Neural crest cell (in vitro differentiated cells): Measurements from ENCODE around the gene KCNIP1. TPM values are rescaled to one million over a fixed set of nuclear protein-coding genes. Genes with fewer than 3 reads are reported as not detected.

Source experiments
- DNase-seq: peaks from one replicate; pipeline ENCODE4 v3.0.0; 2021; ENCODE audit warnings: low read depth, mixed read lengths, low spot score
- H3K27ac Mint-ChIP-seq: one replicate; pipeline ENCODE4 v1.8.0; 2021; ENCODE audit warnings: mild to moderate bottlenecking, mixed read lengths; ENCODE audit not compliant: unreplicated experiment
- H3K27me3 Mint-ChIP-seq: 2 replicates; pipeline ENCODE4 v1.8.0; 2021; ENCODE audit warnings: low read depth, mild to moderate bottlenecking, mixed read lengths
- H3K36me3 Mint-ChIP-seq: 2 replicates; pipeline ENCODE4 v1.8.0; 2021; ENCODE audit warnings: low read depth, mild to moderate bottlenecking, mixed read lengths
- H3K4me1 Mint-ChIP-seq: 2 replicates; pipeline ENCODE4 v1.8.0; 2021; ENCODE audit warnings: mixed read lengths
- H3K4me3 Mint-ChIP-seq: one replicate; pipeline ENCODE4 v1.8.0; 2021; ENCODE audit warnings: mild to moderate bottlenecking, mixed read lengths
- H3K9me3 Mint-ChIP-seq: 2 replicates; pipeline ENCODE4 v1.8.0; 2021; ENCODE audit warnings: mixed read lengths
- CTCF ChIP-seq: fragments of 200-600 bp; sonication (generic); conservative IDR thresholded peaks from 2 replicates; pipeline ENCODE4 v1.5.0; 2021; ENCODE audit warnings: antibody characterized with exemption, mild to moderate bottlenecking
- total RNA-seq: library from RNA; stranded (reverse); gene quantifications from 2 replicates; pipeline ENCODE4 v1.2.1, GENCODE V29; 2021

Gene KCNIP1
- total RNA-seq, 1 donor from 2014 or later = 0.96 TPM

- Mint-ChIP-seq H3K36me3 (no peaks in the 10 kb centered on the region), H3K27ac (no peak overlapping the region), H3K9me3 (no peaks in the 10 kb centered on the region), H3K4me3 (no peak overlapping the region), H3K4me1 (peaks cover 14% of the 10 kb centered on the region), H3K27me3 (peaks cover 70% of the 10 kb centered on the region)
- no peak for TF ChIP-seq CTCF
- no peak for DNase-seq
Observed at GRCh38 chr5:170693701-170694100, 189.9 kb downstream of the KCNIP1 start.

DNA sequence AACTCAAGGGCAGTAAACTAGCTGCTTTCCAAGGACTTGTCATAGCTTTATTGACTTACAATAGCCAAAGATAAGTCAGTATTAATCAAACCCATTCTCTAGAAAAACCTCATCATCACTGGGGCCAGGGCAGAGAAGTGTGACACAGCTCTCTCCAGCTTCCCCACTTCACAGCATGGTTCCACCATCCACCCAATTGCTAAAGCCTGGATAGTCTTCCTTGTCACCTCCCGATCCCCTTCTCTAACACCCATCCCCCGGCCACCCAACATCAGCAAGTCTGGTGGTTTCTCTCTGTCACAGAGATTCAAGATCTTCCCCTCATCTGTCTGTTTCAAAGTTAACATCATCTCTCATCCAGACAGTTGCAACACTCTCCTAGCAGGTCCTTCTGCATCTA, 191.1 kb downstream of the KCNIP1 start:
- H3K36me3 Mint-ChIP-seq = no peaks in the 10 kb centered on the region
- no peak for TF ChIP-seq CTCF
- no peak overlapping the region for H3K27ac Mint-ChIP-seq
- peaks cover 14% of the 10 kb centered on the region for H3K4me1 Mint-ChIP-seq
- H3K9me3 Mint-ChIP-seq = no peaks in the 10 kb centered on the region
- H3K27me3 Mint-ChIP-seq = peaks cover 60% of the 10 kb centered on the region
- no peak for DNase-seq
- no peak overlapping the region for H3K4me3 Mint-ChIP-seq

DNA sequence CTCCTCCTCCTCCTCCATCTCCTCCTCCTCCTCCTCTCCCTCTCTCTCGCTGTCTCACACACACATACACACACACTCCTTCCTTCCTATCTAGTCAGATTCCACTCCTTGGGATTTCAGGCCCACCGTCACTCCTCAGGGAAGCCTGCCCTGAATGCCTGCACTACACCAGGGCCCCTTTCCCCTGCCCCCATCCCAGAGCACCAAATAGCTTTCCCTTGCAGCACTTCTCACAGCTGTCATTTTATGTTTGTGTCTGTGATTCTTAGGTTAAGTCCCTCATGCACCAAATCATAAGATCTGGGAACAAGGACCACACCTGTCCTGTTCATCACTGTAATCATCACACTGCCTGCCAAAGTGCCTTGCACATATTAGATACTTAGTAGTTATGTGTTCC, 193.2 kb downstream of the KCNIP1 start:
- no peak for TF ChIP-seq CTCF
- no peaks in the 10 kb centered on the region for H3K9me3 Mint-ChIP-seq
- no peak overlapping the region for H3K4me3 Mint-ChIP-seq
- H3K27me3 Mint-ChIP-seq = peaks cover 48% of the 10 kb centered on the region
- DNase-seq = no peak
- H3K27ac Mint-ChIP-seq = no peak overlapping the region
- no peaks in the 10 kb centered on the region for H3K36me3 Mint-ChIP-seq
- peaks cover 14% of the 10 kb centered on the region for H3K4me1 Mint-ChIP-seq

DNA sequence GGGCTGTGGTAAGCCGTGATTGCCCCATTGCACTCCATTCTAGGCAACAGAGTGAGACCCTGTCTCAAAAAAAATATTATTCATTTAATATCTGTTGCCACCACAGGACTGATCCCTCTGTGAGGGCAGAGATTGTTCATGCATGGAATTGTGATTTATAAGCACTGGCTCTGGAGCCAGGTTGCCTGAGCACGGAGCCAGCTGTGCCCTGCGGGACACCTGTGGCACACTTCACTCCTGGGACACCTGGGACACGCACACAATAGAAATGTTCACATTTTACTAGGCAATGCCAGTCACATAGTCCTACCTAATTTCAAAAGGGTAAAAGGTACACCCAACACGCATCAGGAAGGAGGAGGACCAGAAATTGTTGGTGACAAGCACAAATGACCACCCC, 196.7 kb downstream of the KCNIP1 start:
- Mint-ChIP-seq H3K9me3 (no peaks in the 10 kb centered on the region), H3K4me3 (no peak overlapping the region), H3K4me1 (peaks cover 14% of the 10 kb centered on the region), H3K27ac (no peak overlapping the region), H3K27me3 (peaks cover 29% of the 10 kb centered on the region), H3K36me3 (no peaks in the 10 kb centered on the region)
- no peak for DNase-seq
- no peak for TF ChIP-seq CTCF

- Mint-ChIP-seq H3K4me3 (no peak overlapping the region), H3K36me3 (no peaks in the 10 kb centered on the region), H3K27ac (no peak overlapping the region), H3K9me3 (no peaks in the 10 kb centered on the region), H3K27me3 (peaks cover 24% of the 10 kb centered on the region), H3K4me1 (peaks cover 9% of the 10 kb centered on the region)
- DNase-seq = no peak
- no peak for TF ChIP-seq CTCF
Observed at GRCh38 chr5:170701334-170701733, 197.5 kb downstream of the KCNIP1 start.
